DND-41 (cell line): Measurements from ENCODE around the gene TTPAL.

Experiments used
- ATAC-seq: fragments of 200-7000 bp; cut with Tn5 transposase; 3 replicates; pipeline ENCODE4 v1.9.1; 2021; ENCODE audit warnings: low read depth; ENCODE audit not compliant: insufficient read depth
- DNase-seq: peaks from one replicate; pipeline ENCODE4 v3.0.0-alpha.2; 2020
- H2AFZ ChIP-seq: 2 replicates; pipeline ENCODE4 v1.6.0; 2012; ENCODE audit warnings: low read depth, low read length
- H3K27ac ChIP-seq: 2 replicates; pipeline ENCODE4 v1.5.1; 2012; ENCODE audit warnings: low read length, inconsistent platforms
- H3K27me3 ChIP-seq: fragments of 200-600 bp; sonication (generic); 2 replicates; pipeline ENCODE4 v1.6.0; 2012; ENCODE audit warnings: low read length, mild to moderate bottlenecking, inconsistent platforms; ENCODE audit not compliant: insufficient read depth, poor library complexity
- H3K36me3 ChIP-seq: 2 replicates; pipeline ENCODE4 v1.5.1; 2012; ENCODE audit warnings: low read length, inconsistent platforms; ENCODE audit not compliant: insufficient read depth
- H3K4me1 ChIP-seq: 2 replicates; pipeline ENCODE4 v1.5.1; 2012; ENCODE audit warnings: mild to moderate bottlenecking, low read length; ENCODE audit not compliant: insufficient read depth
- H3K4me2 ChIP-seq: 2 replicates; pipeline ENCODE4 v1.6.0; 2012; ENCODE audit warnings: mild to moderate bottlenecking, moderate library complexity, low read length, inconsistent platforms; ENCODE audit not compliant: insufficient read depth
- H3K4me3 ChIP-seq, 2 experiments: fragments of 200-600 bp in 1 of 2; shearing (Covaris generic) in 1 of 2; 2 replicates each; pipeline ENCODE4 v1.5.1; 2012 to 2016; ENCODE audit warnings: inconsistent platforms in 2 of 2, low read length in 2 of 2, mild to moderate bottlenecking in 2 of 2, low read depth in 1 of 2, moderate library complexity in 1 of 2
- H3K79me2 ChIP-seq: 2 replicates; pipeline ENCODE4 v1.6.0; 2012; ENCODE audit warnings: low read length, inconsistent platforms; ENCODE audit not compliant: insufficient read depth
- H3K9ac ChIP-seq: 2 replicates; pipeline ENCODE4 v1.6.0; 2012; ENCODE audit warnings: low read depth, mild to moderate bottlenecking, inconsistent platforms, low read length, moderate library complexity
- H3K9me3 ChIP-seq: 2 replicates; pipeline ENCODE4 v1.5.1; 2012; ENCODE audit warnings: low read length, moderate library complexity, mild to moderate bottlenecking, inconsistent platforms; ENCODE audit not compliant: insufficient read depth, severe bottlenecking
- H4K20me1 ChIP-seq: 2 replicates; pipeline ENCODE4 v1.6.0; 2012; ENCODE audit warnings: low read length; ENCODE audit not compliant: insufficient read depth
- CTCF ChIP-seq: IDR thresholded peaks from 2 replicates; pipeline ENCODE4 v1.5.1; 2012; ENCODE audit warnings: borderline replicate concordance, low read length, moderate library complexity, mild to moderate bottlenecking; ENCODE audit not compliant: poor library complexity, severe bottlenecking; ENCODE audit errors: extremely low read depth
- EZH2 ChIP-seq: IDR thresholded peaks from 3 replicates; pipeline ENCODE4 v1.6.1; 2012; ENCODE audit warnings: borderline replicate concordance, low read depth, mild to moderate bottlenecking, moderate library complexity, low read length, inconsistent platforms; ENCODE audit not compliant: severe bottlenecking

TTPAL gene

GRCh38 chr20:44429419-44430269, 46.0 kb upstream of the TTPAL start:
- TF ChIP-seq EZH2 (no peak), CTCF (no peak)
- peaks cover 8% of the 10 kb centered on the region for H3K27me3 ChIP-seq
- H3K27ac ChIP-seq = no peak overlapping the region

GRCh38 chr20:44430270-44431065, 45.2 kb upstream of the TTPAL start:
- no peak for TF ChIP-seq CTCF
- no peak for TF ChIP-seq EZH2
- Histone ChIP-seq H3K9ac (no peak overlapping the region), H3K79me2 (no peaks in the 10 kb centered on the region), H3K9me3 (no peaks in the 10 kb centered on the region), H3K4me3 (no peak overlapping the region), H4K20me1 (no peaks in the 10 kb centered on the region), H2AFZ (no peak overlapping the region), H3K36me3 (no peaks in the 10 kb centered on the region), H3K4me1 (no peaks in the 10 kb centered on the region), H3K4me2 (no peak overlapping the region), H3K27me3 (peaks cover 3% of the 10 kb centered on the region), H3K27ac (no peak overlapping the region)
- ATAC-seq (no peak), DNase-seq (no peak)

More at GRCh38 chr20:44429419-44430269, 46.0 kb upstream of the TTPAL start:
- Histone ChIP-seq H2AFZ (no peak overlapping the region), H3K4me1 (no peaks in the 10 kb centered on the region), H4K20me1 (no peaks in the 10 kb centered on the region), H3K36me3 (no peaks in the 10 kb centered on the region), H3K9ac (no peak overlapping the region), H3K4me3 (no peak overlapping the region), H3K4me2 (no peak overlapping the region), H3K9me3 (no peaks in the 10 kb centered on the region), H3K79me2 (no peaks in the 10 kb centered on the region)
- DNase-seq (no peak), ATAC-seq (no peak)

GRCh38 chr20:44431118-44431501, 44.6 kb upstream of the TTPAL start:
- Histone ChIP-seq H2AFZ (no peak overlapping the region), H3K79me2 (no peaks in the 10 kb centered on the region), H3K9me3 (no peaks in the 10 kb centered on the region), H3K4me3 (no peak overlapping the region), H3K4me2 (no peak overlapping the region), H3K27me3 (peaks cover 3% of the 10 kb centered on the region), H3K36me3 (no peaks in the 10 kb centered on the region), H3K9ac (no peak overlapping the region), H4K20me1 (no peaks in the 10 kb centered on the region), H3K4me1 (no peaks in the 10 kb centered on the region), H3K27ac (no peak overlapping the region)
- TF ChIP-seq EZH2 (no peak), CTCF (no peak)
- no peak for DNase-seq
- no peak for ATAC-seq
